SW480 (cell line): ENCODE results near the gene FBXL14.
"Not testable (repeated sequence)": the region's sequence is repeated elsewhere in the genome, so short reads cannot be mapped to it uniquely, and the experiment has no call there.

Experiments used
- DNase-seq: peaks from one replicate; pipeline ENCODE4 v3.0.0-alpha.2; 2016; ENCODE audit warnings: low spot score

FBXL14 gene

DNA sequence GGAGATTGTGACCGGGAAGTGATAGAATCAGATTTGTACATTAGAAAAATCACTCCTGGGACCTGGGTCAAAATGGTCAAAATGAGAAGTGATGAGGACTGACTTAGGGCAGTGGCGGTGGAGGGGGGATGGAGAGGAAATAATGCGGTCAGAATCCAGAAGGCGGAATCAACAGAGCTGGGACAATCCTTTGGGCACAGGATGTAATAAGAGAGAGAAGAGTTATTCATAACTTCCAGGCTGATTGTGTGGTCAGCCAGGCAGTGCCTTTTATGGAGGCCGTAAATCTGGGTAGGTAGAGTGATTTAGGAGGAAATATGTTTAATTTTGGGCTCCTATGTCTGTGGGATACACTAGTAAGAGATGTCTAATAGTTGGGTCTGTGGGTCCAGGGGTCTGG is 21.6 kb downstream of the FBXL14 start:
- no peak for DNase-seq

DNA sequence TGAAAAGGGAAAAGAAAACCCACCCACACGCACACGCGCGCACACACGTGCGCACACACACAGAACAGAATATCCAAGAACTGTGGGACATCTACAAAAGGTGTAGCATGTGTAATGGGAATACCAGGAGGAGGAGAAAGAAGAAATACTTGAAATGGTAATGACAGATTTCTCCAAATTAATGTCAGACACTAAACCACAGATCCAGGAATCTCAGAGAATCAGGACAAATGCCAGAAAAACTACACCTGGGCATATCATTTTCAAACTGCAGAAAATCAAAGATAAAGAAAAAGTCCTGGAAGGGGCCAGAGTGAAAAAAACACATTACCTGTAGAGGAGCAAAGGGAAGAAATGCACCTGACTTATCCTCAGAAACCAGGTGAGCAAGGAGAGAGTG is 26.5 kb downstream of the FBXL14 start:
- no peak for DNase-seq

DNA sequence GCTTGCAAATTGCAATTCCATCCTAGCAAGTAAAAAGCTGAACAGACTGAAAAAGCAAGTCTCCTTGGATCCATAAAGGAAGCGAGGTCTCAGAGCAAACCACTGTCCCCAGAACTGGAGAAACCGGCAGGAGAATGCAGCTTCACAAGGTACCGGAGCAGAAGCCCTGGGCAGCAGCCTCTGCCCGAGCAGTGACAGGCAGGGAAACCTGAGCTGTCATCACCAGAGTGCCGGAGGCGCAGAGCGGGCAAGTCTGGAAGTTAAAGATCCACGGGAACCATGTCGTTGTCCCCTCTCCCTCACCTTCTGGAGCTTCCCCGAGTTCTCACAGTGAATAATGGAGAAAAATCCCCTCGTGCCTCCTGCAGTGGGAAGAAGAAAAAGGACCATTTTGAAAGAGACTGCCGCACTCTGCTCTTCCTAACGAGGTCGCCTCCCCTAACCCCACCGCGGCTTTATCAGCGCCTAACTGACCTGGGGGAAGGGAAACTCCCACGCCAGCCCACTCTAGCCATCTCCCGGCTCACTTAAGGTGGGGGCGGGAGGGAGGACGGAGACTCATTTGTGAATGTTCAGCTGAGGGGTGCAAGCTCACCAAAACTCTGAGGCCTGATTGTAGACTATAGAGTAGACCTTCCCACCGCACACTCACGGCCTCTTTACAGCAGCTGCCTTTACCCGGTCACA is 27.8 kb downstream of the FBXL14 start:
- no peak for DNase-seq

DNA sequence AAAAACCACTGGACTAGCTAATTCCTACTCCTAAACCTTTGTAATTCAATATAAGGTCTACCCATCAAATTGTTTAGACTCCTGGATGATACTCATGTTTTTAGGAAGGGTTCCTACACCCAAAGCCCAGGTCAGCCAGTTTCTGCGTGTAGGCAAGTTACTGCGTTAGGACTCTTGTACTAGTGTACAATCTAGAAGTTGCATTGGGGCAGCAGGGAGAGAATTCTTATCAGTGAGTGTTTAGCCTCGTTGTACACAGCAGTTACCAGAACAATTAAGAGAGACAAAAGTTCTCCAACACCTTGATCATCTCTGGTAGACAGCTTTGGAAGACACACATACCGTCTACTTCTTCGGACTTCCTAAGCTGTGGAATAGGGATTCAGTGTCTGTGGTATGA is 29.2 kb downstream of the FBXL14 start:
- DNase-seq, result no peak

DNA sequence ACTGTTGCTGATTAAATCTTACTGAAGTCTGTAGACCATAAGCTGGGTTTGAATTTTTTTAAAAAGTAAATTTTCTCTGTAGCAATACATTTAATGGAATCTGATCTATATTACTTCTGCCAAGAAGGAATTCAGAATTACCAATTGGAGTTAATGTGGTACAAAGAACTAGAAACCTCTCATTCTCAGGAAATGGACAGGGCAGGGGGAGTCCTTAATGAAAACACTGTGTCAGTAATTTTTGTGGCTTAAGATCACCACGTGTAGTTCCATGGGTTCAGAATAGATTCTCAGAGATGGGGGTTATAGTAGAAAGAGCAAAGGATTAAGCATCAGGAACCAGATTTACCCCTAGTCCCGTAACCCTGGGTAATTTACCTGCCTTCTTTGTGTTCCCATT is 30.3 kb downstream of the FBXL14 start:
- DNase-seq, result no peak

DNA sequence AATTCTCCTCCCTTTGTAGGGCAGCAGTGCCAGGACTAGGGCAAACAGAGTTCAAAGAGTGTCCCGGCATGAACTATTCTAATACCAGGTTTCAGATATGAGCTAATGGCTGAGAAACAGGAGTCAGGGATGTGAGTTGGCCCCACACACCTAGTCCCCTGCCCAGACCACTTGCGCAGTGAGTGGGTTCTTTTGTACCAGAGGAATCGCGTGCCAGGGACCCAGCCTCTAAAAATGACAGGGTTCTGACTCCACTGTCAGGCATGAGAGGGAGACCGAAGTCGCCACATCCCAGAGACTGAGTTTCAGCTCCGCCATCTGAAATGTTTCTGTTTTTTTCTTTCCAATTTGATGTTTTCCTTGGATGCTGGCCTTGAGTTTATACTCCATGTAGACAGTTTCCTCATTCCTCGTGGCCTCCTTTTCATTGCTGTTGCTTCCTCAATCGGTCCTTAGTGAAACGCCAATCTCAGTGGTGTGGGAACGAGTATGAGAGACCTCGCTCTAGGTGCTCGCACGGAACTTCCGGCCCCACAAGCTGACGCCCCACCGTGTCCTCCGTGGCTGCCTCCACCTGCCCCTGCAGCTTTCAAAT is 31.5 kb downstream of the FBXL14 start:
- no peak for DNase-seq

DNA sequence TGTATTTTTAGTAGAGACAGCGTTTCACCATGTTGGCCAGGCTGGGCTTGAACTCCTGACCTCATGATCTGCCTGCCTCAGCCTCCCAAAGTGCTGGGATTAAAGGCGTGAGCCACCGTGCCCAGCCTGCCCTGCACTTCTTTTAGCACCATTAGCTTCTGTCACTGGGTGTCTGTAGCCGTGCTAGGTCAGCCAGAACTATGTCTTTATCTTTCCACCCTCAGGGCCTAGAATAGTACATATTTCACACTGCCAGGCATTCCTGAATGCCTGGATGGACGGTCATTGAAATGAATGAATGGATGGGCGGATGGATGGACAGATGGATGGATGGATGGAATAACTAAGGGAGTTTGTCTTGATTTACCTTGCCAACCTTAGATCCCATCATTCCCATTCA is 33.7 kb downstream of the FBXL14 start:
- no peak for DNase-seq

DNA sequence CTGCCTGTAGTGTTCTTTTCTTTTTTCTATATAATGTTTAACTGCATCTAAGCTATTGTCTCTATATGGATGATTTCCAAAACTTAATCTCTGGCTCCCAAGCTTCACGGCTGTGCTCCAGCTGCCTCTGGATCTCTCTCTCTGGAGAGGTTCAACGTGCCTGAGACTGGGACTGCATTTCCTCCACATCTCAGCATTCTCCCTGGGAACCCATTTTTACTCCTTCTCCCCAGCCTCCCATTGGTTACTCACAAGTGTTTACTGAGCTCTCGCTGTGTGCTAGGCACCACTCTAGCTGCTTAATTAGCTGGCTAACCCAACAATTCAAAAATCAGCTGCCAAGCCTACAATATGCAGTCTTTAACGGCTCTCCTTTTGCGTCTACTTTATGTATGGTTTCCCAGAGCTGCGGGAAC is 34.7 kb downstream of the FBXL14 start:
- DNase-seq, result no peak

DNA sequence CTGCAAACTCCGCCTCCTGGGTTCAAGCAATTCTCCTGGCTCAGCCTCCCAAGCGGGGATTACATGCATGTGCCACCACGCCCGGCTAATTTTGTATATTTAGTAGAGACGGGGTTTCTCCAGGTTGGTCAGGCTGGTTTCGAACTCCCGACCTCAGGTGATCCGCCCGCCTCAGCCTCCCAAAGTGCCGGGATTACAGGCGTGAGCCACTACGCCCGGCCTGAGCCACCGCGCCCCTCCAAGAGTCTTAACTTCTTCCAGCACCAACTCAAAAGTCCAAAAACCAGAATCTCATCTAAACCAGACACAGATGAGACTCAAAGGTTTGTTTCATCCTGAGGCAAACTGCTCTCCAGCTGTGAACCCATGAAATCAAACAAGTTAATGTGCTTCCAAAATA is 36.3 kb downstream of the FBXL14 start:
- not testable (repeated sequence) for DNase-seq

DNA sequence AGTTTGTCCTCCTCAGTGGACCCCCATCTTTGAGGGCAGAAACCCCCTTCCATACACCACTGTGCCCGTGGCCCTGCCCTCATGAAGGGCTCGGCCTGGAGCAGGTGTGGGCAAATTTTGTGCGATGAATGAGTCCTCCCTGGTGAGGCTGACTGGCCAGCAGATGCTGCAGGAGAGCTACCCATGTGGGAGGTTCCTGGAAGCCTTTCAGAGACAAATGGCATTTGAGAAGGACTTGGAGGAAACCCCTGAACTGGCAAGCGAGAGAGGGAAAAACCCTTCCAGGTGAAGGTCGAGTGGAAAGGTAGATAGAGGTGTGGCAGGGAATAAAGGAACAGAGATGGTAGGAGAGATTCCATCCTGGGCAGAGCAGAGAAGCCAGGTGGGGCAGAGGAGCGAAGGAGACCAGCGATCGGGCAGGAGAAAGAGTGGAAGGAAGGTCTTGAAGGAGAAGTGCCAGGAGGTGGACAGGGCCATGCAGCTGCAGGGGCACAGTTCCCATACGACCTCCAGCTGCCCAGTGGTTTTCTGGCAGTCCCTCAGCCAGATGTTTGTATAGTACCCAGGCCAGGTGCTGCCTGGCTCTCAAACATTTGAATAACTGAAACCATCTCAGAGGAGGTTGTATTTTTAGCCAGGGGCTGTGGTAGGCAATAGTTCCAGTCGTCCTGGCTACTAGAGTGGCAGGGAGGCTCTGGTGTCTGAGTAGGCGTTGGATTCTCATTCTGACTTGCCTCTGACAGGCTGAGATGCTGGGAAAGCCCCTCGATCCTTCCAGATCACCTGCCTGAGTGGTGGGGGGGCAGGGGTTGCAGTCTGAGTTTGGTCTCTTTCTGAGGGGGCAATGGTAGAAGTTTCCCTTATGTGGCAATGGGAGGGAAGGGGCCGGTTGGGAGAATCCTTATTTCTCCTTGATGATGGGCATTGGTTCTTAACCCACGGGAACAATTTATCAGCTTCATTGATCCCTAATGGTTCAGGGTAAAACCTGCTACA is 40.1 kb downstream of the FBXL14 start:
- DNase-seq, result no peak

DNA sequence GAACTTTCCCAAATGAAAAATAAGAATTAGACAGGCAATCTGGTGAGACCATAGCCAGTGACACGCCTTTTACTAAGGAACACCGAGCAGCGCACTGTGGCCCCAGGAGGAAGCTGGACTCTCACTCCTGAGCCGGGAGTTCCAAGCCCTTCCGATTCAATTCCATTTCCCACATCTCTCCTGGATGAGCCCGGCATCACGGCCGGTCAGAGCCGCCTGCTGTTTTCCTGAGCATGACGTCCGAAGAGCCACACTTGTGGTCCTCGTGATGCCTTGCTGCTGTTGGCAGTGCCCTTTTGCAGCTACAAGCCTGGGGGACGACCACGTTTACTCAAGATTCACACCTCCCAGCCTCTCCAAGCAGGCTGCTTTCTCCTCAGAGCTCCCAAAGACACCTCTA is 40.8 kb downstream of the FBXL14 start:
- DNase-seq, result no peak

DNA sequence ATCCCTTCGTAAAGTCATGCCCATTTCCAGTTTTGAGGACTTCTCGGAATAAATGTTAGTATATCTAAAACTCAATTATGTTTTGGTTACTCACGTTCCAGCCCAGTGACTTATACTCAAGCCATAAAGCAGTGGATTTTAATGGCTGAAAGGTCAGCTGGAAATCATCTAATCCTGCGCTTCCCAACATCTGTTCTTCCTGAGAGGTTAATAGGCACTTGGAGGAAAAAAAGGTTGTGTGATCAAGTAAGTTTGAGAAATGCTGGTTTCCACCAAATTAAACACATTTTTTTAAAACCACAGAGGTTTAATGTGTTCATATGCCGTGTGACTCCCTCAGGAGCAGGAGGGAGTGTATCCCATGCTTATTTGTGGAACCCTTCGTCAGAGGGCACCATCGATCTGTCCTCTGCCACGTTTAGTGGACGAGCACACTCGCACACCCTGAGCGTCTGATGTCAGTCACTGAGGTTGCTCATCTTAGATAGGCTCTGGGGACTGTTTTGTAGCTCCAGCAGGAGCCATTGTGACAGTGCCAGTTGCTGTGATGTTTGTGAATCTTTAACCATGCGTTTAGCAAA is 41.4 kb downstream of the FBXL14 start:
- no peak for DNase-seq

DNA sequence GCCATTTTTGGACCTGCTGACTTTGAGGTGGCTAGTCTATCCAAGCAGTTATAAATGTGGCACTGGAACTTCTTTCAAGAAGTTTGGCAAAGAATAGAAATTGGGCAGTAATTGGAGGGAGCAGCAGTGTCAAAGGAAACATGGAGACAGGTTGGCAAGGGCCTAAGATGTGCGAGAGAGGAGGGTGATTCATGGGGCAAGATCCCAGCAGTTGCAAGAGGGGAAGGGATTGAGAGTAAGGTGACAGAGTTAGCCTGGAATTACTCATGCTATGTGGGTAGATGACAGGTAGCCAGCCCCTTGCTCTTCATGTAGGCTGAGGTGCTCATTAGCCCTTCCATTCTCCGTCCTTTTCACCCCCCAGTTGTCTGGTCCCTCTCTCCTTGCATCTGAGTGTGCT is 42.2 kb downstream of the FBXL14 start:
- no peak for DNase-seq

DNA sequence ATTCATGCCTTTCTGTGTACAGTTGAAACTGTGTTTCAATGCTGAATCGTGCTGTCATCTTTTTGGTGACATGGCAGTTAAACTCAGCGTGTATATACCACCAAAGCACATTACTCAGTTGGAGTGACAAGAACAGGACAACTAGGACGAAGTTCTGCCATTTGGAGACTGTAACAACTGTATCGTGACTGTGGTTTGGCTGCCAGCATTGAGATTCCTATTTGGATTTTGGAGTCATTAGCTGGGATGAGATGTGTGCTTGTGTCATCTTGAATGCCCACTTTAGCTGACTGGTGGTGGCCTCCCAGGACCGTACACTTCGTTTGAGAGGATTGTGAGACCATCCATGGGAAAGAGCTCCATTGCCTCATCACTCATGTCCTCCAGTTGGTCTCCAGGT is 42.9 kb downstream of the FBXL14 start:
- DNase-seq, result no peak

DNA sequence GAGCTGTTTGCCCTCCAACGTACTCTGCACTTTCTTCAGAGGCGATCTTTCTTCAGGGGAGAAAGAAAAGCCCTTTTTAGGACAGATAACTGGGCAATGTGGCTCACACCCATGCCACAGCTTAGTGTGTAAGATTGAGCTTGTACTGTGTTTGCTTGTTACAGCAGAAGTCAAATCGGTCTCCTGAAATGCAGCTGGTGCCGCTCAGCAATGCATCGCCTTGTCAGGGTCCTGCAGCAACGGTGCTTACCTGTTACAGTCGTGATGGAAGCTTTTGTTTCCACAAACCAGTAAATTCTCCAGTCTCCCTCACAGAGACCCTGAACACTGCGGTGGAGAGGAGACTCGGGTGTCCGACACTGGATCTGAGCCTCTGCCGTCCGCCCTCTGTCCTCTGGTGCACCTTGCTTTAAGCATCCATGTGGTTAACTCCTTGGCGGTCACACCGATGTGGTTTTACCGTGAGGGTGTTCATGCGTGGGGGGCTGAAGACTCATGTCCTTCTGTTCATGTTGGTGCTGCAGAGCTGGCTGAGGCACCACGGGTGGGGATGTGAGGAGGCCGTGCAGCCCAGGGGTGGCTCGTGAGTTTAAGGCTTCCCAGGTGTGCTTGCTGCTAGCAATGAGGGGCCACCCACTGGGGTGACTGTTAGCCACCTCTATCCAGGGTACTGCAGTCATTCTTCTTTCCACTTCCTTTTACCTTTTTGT is 47.3 kb downstream of the FBXL14 start:
- DNase-seq, result no peak

DNA sequence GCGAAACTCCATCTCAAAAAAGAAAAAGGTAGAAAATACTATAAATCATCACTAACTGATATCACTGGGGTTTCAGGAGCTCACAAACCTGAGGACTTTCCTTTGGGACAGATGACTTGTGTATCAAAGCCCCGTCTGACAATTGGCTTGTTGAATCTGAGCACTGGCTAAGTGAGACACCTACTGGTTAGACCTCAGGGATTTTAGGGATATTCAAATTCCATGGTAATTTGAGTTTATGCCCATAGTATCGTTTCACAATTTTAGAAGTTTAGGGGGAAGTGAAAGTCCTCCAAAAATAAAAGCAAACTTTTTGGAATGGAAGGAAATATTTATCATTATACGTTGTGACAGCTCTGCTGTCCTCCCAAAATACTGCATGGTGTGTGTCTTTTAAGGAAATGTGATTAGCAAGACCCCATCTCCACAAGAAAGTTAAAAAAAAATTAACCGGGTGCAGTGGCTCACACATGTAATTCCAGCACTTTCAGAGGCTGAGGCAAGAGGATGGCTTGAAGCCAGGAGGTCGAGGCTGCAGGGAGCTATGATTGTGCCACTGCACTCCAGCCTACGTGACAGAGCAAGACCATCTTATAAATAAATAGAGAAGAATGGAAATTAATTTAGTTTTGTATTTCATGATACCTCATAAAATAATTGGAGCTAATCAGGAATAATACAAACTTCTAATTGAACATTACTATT is 49.2 kb downstream of the FBXL14 start:
- peak; percentile 49 for DNase-seq

DNA sequence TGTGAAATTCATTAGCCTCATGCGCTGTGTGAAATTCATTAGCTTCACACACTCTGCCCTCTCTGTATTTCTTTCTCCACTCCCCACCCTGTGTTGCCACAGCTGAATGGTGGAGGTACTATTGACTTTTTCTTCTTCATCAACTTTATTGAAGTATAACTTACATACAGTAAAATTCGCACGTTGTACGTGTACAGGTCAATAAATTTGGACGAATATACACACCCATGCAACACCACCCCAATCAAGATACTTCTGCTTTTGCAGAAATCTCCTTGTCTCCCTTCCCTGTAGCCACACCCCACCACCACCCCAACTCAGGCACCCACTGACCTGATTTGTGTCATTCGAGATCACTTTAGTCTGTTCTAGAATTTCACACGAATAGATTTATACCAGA is 51.8 kb downstream of the FBXL14 start:
- DNase-seq, result no peak

DNA sequence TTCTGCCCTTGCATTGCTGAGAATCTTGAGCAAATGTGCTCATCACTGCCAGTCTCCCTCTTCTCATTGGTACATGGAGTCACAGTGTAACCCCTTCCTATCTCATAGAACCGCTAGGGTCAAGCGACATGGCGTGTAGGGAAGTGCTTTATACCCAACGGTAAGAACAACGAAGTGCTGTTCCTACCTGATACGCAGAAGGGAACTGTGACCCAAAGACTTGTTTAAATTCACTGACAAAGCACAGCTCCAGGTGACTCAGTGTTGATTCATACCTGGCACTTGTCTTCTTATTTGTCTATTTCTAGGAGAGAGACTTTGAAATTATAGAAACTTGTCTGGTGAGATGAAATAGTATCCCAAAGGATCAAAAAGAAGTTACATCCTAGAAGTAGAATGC is 53.7 kb downstream of the FBXL14 start:
- peak; percentile 55 for DNase-seq

DNA sequence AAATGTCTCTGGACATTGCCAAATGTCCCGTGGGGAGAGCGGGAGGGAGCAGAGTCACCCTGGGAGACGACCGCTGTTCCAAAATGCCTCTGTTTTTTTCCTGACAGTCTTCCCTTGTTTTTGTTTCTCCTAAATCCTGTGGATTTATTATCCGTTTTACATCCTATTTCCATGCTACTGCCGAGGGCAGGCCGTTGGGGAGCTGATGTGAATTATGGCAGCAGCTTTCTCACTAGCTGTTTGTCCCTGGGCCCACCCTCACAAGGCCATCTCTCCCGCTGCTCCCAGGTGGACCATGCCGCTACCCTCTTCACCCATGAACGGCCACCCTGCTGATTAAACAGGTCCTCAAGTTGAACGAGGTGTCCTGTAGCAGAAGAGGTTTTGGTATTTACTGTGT is 55.2 kb downstream of the FBXL14 start:
- DNase-seq, result no peak

DNA sequence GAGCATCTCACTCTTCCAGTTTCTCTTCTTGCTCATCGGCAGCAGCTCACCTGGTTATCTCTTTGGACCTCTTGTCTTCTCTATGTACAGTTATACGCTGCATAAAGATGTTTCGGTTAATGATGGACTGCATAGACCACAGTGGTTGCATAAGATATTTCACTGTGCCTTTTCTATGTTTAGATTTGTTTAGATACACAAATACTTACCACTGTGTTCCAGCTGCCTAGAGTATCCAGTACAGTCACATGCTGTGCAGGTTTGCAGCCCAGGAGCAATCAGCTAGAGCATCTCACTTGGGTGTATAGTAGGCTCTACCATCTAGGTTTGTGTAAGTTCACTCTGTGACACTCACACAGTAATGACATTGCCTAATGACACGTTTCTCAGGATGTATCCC is 57.6 kb downstream of the FBXL14 start:
- no peak for DNase-seq

DNA sequence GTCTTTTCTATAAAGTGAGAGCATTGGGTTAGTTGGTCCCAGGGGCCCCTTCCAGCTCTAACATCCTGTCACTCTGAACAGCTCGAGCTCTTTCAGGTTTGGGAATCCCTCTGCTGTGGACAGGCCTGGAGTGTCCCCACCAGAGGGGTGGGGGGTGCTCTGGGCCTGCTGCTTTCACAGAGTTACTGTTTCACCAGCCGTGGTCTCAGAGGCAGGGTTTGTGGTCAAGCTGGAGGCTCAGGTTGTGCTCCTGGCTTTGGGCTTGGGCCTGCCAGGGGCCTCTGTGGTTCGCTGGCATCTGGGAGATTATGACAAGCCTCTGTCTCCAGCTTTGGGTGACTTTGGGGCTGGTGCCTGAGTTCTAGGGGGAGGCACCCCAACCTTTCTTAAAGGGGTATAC is 59.6 kb downstream of the FBXL14 start:
- no peak for DNase-seq
